ENCODE data around the gene EHMT1.

DNA sequence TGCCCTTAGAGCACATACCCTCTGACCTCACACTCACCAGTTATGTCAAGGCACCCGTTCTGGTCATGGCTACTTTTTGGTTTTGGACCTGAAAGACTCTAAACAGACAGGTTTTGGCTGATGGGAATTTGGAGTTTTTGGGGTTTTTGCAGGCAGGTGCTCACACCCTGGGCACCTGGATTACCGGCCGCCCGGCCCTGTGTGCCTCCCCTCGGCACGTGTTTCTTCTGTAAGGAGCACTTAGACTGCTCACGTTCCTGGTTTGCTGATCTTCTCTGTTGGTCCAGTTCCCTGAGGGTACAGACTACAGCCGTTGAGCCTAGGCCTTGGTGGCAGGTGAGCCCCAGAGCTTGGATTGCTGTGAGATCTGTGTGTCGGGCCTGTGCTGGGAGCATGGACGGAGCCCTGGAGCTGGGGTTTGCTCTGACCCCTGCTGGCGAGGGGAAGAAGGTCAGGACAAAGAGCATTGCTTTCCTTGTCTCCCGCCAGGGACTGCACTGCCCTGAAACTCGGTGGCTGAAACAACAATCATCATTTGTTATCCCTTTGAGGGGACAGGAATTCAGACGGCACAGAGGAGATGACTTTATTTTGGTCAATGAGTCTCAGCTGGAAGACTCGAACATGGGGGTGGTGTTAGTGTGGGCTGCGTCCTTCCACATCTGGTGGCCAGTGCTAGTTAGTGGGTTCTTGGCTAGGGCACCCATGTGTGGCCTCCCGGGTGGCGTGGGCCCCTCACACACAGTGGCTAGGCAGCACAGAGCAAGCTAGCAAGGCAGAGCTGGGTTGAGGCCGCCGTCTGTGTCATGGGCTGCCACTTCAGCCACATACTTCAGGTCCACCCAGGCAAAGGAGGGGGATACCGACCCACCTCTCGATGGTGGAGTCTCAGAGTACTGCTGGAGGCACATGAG, 76.4 kb downstream of the EHMT1 start:
- TF ChIP-seq POLR2AphosphoS5 (IDR thresholded peaks at IDR 0.05; ENCODE audit: low read depth) (no peak), CTCF (IDR thresholded peaks at IDR 0.05; ENCODE audit: insufficient read depth, low read length) (peak; percentile 39), SPI1 (IDR thresholded peaks at IDR 0.05; ENCODE audit: borderline replicate concordance, low read depth) (no peak), GABPA (IDR thresholded peaks at IDR 0.05; ENCODE audit: low read depth) (no peak)
- TF ChIP-seq, protein P1, sequence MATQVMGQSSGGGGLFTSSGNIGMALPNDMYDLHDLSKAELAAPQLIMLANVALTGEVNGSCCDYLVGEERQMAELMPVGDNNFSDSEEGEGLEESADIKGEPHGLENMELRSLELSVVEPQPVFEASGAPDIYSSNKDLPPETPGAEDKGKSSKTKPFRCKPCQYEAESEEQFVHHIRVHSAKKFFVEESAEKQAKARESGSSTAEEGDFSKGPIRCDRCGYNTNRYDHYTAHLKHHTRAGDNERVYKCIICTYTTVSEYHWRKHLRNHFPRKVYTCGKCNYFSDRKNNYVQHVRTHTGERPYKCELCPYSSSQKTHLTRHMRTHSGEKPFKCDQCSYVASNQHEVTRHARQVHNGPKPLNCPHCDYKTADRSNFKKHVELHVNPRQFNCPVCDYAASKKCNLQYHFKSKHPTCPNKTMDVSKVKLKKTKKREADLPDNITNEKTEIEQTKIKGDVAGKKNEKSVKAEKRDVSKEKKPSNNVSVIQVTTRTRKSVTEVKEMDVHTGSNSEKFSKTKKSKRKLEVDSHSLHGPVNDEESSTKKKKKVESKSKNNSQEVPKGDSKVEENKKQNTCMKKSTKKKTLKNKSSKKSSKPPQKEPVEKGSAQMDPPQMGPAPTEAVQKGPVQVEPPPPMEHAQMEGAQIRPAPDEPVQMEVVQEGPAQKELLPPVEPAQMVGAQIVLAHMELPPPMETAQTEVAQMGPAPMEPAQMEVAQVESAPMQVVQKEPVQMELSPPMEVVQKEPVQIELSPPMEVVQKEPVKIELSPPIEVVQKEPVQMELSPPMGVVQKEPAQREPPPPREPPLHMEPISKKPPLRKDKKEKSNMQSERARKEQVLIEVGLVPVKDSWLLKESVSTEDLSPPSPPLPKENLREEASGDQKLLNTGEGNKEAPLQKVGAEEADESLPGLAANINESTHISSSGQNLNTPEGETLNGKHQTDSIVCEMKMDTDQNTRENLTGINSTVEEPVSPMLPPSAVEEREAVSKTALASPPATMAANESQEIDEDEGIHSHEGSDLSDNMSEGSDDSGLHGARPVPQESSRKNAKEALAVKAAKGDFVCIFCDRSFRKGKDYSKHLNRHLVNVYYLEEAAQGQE (IDR thresholded peaks at IDR 0.05; ENCODE audit: insufficient replicate concordance, low read depth), result no peak
